ENCODE measurements around the gene MYO1B.

The MYO1B gene

GRCh38 chr2:191446910-191447309 lies 201.7 kb downstream of the MYO1B start:
- H3K9me3 ChIP-seq (ENCODE audit: control insufficient read depth, low read length): no peaks in the 10 kb centered on the region
- H3K36me3 ChIP-seq (ENCODE audit: control insufficient read depth in 1 of 2, insufficient read depth in 2 of 2, low read depth in 1 of 2, low read length in 2 of 2): no peaks in the 10 kb centered on the region
- H3K4ac ChIP-seq (ENCODE audit: low read depth in 1 of 2, low read length in 2 of 2): no peak overlapping the region
- H3K14ac ChIP-seq (ENCODE audit: low read length in 2 of 2): no peak overlapping the region
- H3K9ac ChIP-seq (ENCODE audit: low read length): no peak overlapping the region
- WGBS: no CpG with 5 or more reads among the region's 2 CpGs
- H2BK5ac ChIP-seq (ENCODE audit: low read depth, low read length, poor library complexity, severe bottlenecking): no peak overlapping the region
- H3K18ac ChIP-seq (ENCODE audit: low read depth in 1 of 2, low read length in 2 of 2): no peak overlapping the region
- H2AK5ac ChIP-seq (ENCODE audit: low read length, severe bottlenecking): no peak overlapping the region
- no peaks in the 10 kb centered on the region for H3K79me1 ChIP-seq (replicated peaks; ENCODE audit: low read length, poor library complexity, severe bottlenecking)
- no peak overlapping the region for H2BK15ac ChIP-seq (ENCODE audit: low read depth, poor library complexity, severe bottlenecking)
- no peaks in the 10 kb centered on the region for H3K4me1 ChIP-seq (ENCODE audit: control insufficient read depth, insufficient read depth, low read depth, low read length)
- H3K27me3 ChIP-seq (ENCODE audit: control insufficient read depth in 1 of 2, insufficient read depth in 1 of 2, low read length in 2 of 2): peaks cover 0 to 3% of the 10 kb centered on the region in 2 experiments
- no peak for DNase-seq
- no peak overlapping the region for H3K23ac ChIP-seq (ENCODE audit: low read length in 2 of 2)
- H3K4me2 ChIP-seq (ENCODE audit: low read length, poor library complexity, severe bottlenecking): no peak overlapping the region
- no peak overlapping the region for H2BK120ac ChIP-seq (ENCODE audit: low read depth, low read length)
- no peak overlapping the region for H4K91ac ChIP-seq (ENCODE audit: low read length)
- H3K4me3 ChIP-seq (ENCODE audit: insufficient read depth in 1 of 2, low read depth in 1 of 2, low read length in 2 of 2): no peak overlapping the region
- no peak overlapping the region for H3K27ac ChIP-seq (ENCODE audit: low read length, poor library complexity, severe bottlenecking)
- H2AFZ ChIP-seq (ENCODE audit: low read depth, low read length): no peak overlapping the region
- no peak overlapping the region for H2BK12ac ChIP-seq (ENCODE audit: low read length in 2 of 2)
- no peak overlapping the region for H4K8ac ChIP-seq (ENCODE audit: low read length)

GRCh38 chr2:191451116-191451515 lies 205.9 kb downstream of the MYO1B start:
- no peak overlapping the region for H4K91ac ChIP-seq (ENCODE audit: low read length)
- DNase-seq: no peak
- H3K4me3 ChIP-seq (ENCODE audit: insufficient read depth in 1 of 2, low read depth in 1 of 2, low read length in 2 of 2): no peak overlapping the region
- no peak overlapping the region for H2BK12ac ChIP-seq (ENCODE audit: low read length in 2 of 2)
- no peak overlapping the region for H3K23ac ChIP-seq (ENCODE audit: low read length in 2 of 2)
- no peaks in the 10 kb centered on the region for H3K36me3 ChIP-seq (ENCODE audit: control insufficient read depth in 1 of 2, insufficient read depth in 2 of 2, low read depth in 1 of 2, low read length in 2 of 2)
- H2AFZ ChIP-seq (ENCODE audit: low read depth, low read length): no peak overlapping the region
- H3K4me1 ChIP-seq (ENCODE audit: control insufficient read depth, insufficient read depth, low read depth, low read length): no peaks in the 10 kb centered on the region
- H4K8ac ChIP-seq (ENCODE audit: low read length): no peak overlapping the region
- no peaks in the 10 kb centered on the region for H3K9me3 ChIP-seq (ENCODE audit: control insufficient read depth, low read length)
- H3K27ac ChIP-seq (ENCODE audit: low read length, poor library complexity, severe bottlenecking): no peak overlapping the region
- H2BK5ac ChIP-seq (ENCODE audit: low read depth, low read length, poor library complexity, severe bottlenecking): peak overlapping the region; percentile 66
- H3K18ac ChIP-seq (ENCODE audit: low read depth in 1 of 2, low read length in 2 of 2): no peak overlapping the region
- H3K79me1 ChIP-seq (replicated peaks; ENCODE audit: low read length, poor library complexity, severe bottlenecking): no peaks in the 10 kb centered on the region
- H2BK120ac ChIP-seq (ENCODE audit: low read depth, low read length): no peak overlapping the region
- H2AK5ac ChIP-seq (ENCODE audit: low read length, severe bottlenecking): no peak overlapping the region
- H3K4me2 ChIP-seq (ENCODE audit: low read length, poor library complexity, severe bottlenecking): no peak overlapping the region
- H2BK15ac ChIP-seq (ENCODE audit: low read depth, poor library complexity, severe bottlenecking): no peak overlapping the region
- no peaks in the 10 kb centered on the region for H3K27me3 ChIP-seq (ENCODE audit: control insufficient read depth in 1 of 2, insufficient read depth in 1 of 2, low read length in 2 of 2)
- no peak overlapping the region for H3K14ac ChIP-seq (ENCODE audit: low read length in 2 of 2)
- H3K9ac ChIP-seq (ENCODE audit: low read length): no peak overlapping the region
- WGBS: 81% methylated on average over 5 of the region's 5 CpGs
- no peak overlapping the region for H3K4ac ChIP-seq (ENCODE audit: low read depth in 1 of 2, low read length in 2 of 2)

- Histone ChIP-seq H3K4me2 (ENCODE audit: low read length, poor library complexity, severe bottlenecking) (no peak overlapping the region), H3K18ac (ENCODE audit: low read depth in 1 of 2, low read length in 2 of 2) (no peak overlapping the region), H3K27me3 (ENCODE audit: control insufficient read depth in 1 of 2, insufficient read depth in 1 of 2, low read length in 2 of 2) (no peaks in the 10 kb centered on the region), H3K23ac (ENCODE audit: low read length in 2 of 2) (no peak overlapping the region), H3K9me3 (ENCODE audit: control insufficient read depth, low read length) (no peaks in the 10 kb centered on the region), H2AFZ (ENCODE audit: low read depth, low read length) (no peak overlapping the region), H2BK15ac (ENCODE audit: low read depth, poor library complexity, severe bottlenecking) (no peak overlapping the region), H3K4me3 (ENCODE audit: insufficient read depth in 1 of 2, low read depth in 1 of 2, low read length in 2 of 2) (no peak overlapping the region), H3K27ac (ENCODE audit: low read length, poor library complexity, severe bottlenecking) (no peak overlapping the region), H3K79me1 (replicated peaks; ENCODE audit: low read length, poor library complexity, severe bottlenecking) (no peaks in the 10 kb centered on the region), H2AK5ac (ENCODE audit: low read length, severe bottlenecking) (no peak overlapping the region), H3K4ac (ENCODE audit: low read depth in 1 of 2, low read length in 2 of 2) (no peak overlapping the region), H3K36me3 (ENCODE audit: control insufficient read depth in 1 of 2, insufficient read depth in 2 of 2, low read depth in 1 of 2, low read length in 2 of 2) (no peaks in the 10 kb centered on the region), H3K4me1 (ENCODE audit: control insufficient read depth, insufficient read depth, low read depth, low read length) (no peaks in the 10 kb centered on the region), H3K9ac (ENCODE audit: low read length) (no peak overlapping the region), H2BK12ac (ENCODE audit: low read length in 2 of 2) (no peak overlapping the region), H4K91ac (ENCODE audit: low read length) (no peak overlapping the region), H4K8ac (ENCODE audit: low read length) (no peak overlapping the region), H3K14ac (ENCODE audit: low read length in 2 of 2) (no peak overlapping the region), H2BK120ac (ENCODE audit: low read depth, low read length) (no peak overlapping the region), H2BK5ac (ENCODE audit: low read depth, low read length, poor library complexity, severe bottlenecking) (no peak overlapping the region)
- no peak for DNase-seq
- WGBS: 83% methylated on average over 3 of the region's 3 CpGs
Measured at GRCh38 chr2:191452065-191452464, 206.9 kb downstream of the MYO1B start.

- Histone ChIP-seq H3K14ac (ENCODE audit: low read length in 2 of 2) (no peak overlapping the region), H3K4me2 (ENCODE audit: low read length, poor library complexity, severe bottlenecking) (no peak overlapping the region), H2BK120ac (ENCODE audit: low read depth, low read length) (no peak overlapping the region), H4K8ac (ENCODE audit: low read length) (no peak overlapping the region), H3K79me1 (replicated peaks; ENCODE audit: low read length, poor library complexity, severe bottlenecking) (no peaks in the 10 kb centered on the region), H3K9ac (ENCODE audit: low read length) (no peak overlapping the region), H3K36me3 (ENCODE audit: control insufficient read depth in 1 of 2, insufficient read depth in 2 of 2, low read depth in 1 of 2, low read length in 2 of 2) (no peaks in the 10 kb centered on the region), H3K4ac (ENCODE audit: low read depth in 1 of 2, low read length in 2 of 2) (no peak overlapping the region), H2BK12ac (ENCODE audit: low read length in 2 of 2) (no peak overlapping the region), H2BK15ac (ENCODE audit: low read depth, poor library complexity, severe bottlenecking) (no peak overlapping the region), H2AK5ac (ENCODE audit: low read length, severe bottlenecking) (no peak overlapping the region), H2AFZ (ENCODE audit: low read depth, low read length) (no peak overlapping the region), H3K4me1 (ENCODE audit: control insufficient read depth, insufficient read depth, low read depth, low read length) (no peaks in the 10 kb centered on the region), H3K4me3 (ENCODE audit: insufficient read depth in 1 of 2, low read depth in 1 of 2, low read length in 2 of 2) (no peak overlapping the region), H4K91ac (ENCODE audit: low read length) (no peak overlapping the region), H3K27me3 (ENCODE audit: control insufficient read depth in 1 of 2, insufficient read depth in 1 of 2, low read length in 2 of 2) (no peaks in the 10 kb centered on the region), H3K9me3 (ENCODE audit: control insufficient read depth, low read length) (no peaks in the 10 kb centered on the region), H3K23ac (ENCODE audit: low read length in 2 of 2) (no peak overlapping the region), H2BK5ac (ENCODE audit: low read depth, low read length, poor library complexity, severe bottlenecking) (no peak overlapping the region), H3K18ac (ENCODE audit: low read depth in 1 of 2, low read length in 2 of 2) (no peak overlapping the region), H3K27ac (ENCODE audit: low read length, poor library complexity, severe bottlenecking) (no peak overlapping the region)
- WGBS: 90% methylated on average over 6 of the region's 6 CpGs
- no peak for DNase-seq
Measured at GRCh38 chr2:191453761-191454160, 208.6 kb downstream of the MYO1B start.

Data from mesenchymal stem cell (in vitro differentiated cells and primary cell).